SHP77 treated with DMSO at 0.1 percent for 48 hours (cell line): ENCODE data around the gene NAA30.
"Not testable (repeated sequence)": the region's sequence is repeated elsewhere in the genome, so short reads cannot be mapped to it uniquely, and the experiment has no call there.

ENCODE experiments used
- DNase-seq: peaks from one replicate; lab custom pipeline; 2025; lab: John Stamatoyannopoulos, UW

Gene NAA30

DNA sequence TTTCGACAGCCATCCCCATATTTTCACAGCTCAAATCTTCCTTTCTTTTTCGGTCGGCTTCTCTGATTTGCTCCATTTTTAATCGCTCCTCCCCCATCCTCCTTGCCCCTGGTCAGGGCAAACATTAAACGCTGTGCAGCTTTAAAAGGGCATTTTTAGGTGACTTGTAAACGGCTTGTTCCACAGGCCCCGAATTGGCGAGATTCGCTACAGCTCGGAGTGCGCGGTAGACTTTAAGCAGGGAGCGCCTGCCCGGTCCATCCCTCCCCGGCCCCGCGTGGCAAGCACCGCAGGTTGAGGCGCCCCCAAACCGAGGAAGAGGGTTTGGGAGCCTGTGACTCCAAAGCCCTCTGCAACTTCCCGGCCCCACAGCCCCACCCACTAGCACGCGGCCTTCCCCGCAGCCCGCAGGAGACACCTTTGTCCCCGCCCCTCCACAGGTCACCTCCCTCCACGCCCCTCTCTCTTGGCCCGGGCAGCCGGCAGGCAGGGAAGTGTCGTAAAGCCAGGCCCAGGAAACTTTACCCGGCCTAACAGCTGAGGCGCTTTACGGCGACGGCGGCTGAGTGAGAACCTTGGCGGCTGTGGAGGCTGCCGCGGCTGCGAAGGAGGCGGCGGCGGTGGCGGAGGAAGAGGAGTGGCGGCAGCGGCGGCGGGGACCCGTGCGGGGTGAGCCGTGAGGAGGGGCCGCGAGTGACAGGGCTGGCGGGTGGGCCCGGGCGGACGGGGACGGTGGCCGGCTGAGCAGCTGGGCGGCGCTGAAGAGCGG is at the start of gene NAA30:
Gene NAA30 (plus strand): TSS at position 550 of the 769 bp plus-strand sequence. CDS start 372 bp downstream, outside the sequence.
- DNase-seq = peak; percentile 83

- DNase-seq = not testable (repeated sequence)
Observed at GRCh38 chr14:57343545-57344297, 46.7 kb upstream of the NAA30 start.

DNA sequence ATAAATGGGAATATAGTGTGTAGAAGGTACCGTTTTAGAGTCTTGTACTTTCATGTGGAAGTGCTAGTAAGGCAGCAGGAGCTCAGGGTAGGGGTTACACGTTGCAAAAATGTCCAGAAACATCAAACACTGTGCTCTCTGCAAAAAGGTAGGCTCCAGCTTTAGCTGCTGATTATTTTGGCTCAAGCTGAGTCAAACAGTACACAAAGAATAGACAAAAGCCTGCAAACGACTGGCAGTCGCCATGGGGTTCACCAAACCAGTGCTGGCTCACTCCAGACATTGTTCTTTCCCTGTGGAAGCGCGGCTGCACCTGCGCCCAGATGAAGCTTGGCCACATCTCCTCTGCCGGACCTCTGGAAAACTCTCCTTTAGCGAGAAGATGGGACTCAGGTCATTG is 45.3 kb upstream of the NAA30 start:
- no peak for DNase-seq

- peak; percentile 63 for DNase-seq
Observed at GRCh38 chr14:57346741-57347140, 43.6 kb upstream of the NAA30 start.

DNA sequence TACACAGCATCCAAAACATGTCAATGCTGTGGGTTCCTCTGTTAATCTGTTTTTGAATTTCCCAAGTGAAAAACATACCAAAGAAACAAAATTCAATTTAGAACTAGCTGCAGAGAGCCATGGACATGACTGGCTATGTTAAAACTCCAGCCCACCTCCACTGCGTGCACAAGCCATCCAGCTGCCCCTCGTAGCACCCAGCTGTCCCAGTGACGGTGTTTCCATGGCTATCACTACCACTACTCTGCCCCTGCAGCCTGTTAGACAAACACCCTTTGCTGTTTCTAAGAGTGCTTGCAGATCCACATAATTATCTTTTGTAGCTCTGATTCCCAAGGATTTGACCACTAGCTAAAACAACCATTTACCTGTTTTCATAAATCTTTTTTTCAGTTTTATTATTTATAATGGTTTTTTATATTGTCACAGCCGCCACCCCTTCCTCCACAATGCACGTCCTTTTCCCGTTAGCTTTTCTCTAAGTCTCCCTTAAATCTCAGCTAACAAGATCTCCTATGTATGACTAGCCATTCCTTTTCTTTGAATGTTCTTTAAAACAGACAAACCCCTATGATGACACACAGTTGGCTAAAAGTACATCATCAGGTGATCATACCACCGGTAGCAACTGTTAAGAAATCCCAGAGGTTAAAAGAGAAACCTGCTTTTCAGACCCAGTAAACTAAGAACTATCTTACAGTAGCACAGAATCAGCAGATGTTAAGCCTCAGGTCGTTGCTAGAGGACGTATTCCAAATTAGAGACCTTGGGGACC is 37.8 kb upstream of the NAA30 start:
- peak; percentile 66 for DNase-seq

- DNase-seq = no peak
Observed at GRCh38 chr14:57355081-57355800, 35.1 kb upstream of the NAA30 start.

GRCh38 chr14:57362361-57362760 is 28.0 kb upstream of the NAA30 start:
- DNase-seq = no peak

DNA sequence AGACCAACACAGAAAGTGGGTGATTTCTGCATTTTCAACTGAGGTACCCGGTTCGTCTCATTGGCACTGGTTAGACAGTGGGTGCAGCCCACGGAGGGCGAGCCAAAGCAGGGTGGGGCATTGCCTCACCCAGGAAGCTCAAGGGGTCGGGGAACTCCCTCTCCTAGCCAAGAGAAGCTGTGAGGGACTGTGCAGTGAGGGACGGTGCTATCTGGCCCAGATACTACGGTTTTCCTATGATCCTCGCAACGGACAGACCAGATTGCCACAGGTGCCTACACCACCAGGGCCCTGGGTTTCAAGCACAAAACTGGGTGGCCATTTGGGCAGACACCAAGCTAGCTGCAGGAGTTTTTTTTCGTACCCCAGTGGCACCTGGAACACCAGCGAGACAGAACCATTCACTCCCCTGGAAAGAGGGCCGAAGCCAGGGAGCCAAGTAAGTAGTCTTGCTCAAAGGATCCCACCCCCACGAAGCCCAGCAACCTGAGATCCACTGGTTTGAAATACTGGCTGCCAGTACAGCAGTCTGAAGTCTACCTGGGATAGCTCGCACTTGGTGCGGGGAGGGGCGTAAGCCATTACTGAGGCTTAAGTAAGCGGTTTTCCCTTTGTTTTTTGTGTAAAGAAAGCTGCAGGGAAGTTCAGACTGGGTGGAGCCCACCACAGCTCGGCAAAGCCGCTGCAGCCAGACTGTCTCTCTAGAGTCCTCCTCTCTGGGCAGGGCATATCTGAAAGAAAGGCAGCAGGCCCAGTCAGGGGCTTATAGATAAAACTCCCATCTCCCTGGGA is 25.5 kb upstream of the NAA30 start:
- no peak for DNase-seq

DNA sequence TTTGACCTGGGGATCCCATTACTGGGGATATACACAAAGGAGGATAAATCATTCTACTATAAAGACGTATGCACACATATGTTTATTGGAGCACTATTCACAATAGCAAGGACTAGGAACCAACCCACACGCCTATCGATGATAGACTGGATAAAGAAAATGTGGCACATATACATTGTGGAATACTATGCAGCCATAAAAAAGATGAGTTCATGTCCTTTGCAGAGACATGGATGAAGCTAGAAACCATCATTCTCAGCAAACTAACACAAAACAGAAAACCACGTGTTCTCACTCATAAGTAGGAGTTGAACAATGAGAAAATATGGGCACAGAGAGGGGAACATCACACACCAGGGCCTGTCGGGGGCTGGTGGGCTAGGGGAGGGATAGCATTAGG is 20.2 kb upstream of the NAA30 start:
- not testable (repeated sequence) for DNase-seq

DNA sequence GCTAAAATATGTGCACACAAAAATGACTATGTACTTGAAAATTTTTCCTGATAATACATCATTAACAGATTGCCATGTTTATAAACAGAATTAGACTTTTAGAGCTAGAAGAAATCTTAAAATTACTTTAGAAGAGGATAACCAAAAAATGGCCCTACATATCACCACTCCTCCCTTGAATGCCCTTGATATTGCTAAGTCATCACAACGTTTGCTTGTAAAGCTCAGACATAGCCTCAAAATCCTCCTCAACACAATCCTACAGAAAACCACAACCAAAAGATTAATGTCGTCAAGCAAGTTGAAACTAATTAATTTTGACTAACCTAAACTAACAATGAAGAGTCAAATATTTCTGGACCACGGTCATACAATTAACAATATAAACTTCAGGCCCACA is 19.4 kb upstream of the NAA30 start:
- DNase-seq = no peak

- no peak for DNase-seq
Observed at GRCh38 chr14:57375156-57375555, 15.2 kb upstream of the NAA30 start.

DNA sequence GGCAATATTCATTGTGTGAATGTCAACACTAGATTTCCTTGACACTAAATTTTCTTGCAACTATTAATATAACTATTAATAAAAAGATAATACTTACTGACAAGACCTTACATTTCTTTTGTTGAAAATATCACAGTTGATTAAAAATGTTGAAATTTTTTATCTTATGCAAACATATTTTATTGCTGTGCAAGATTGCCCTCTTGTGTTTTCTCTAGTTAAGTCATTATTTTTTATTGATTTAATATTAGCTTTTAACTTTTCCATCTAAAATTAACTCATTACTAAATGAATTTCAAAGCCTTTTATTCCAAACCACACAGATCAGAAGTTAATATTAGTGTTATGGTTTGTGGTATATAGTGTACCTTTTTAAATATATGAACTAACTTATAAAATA is 11.7 kb upstream of the NAA30 start:
- no peak for DNase-seq

GRCh38 chr14:57380935-57381334 is 9.5 kb upstream of the NAA30 start:
- no peak for DNase-seq

GRCh38 chr14:57382283-57382682 is 8.1 kb upstream of the NAA30 start:
- no peak for DNase-seq

GRCh38 chr14:57383125-57383745 is 7.2 kb upstream of the NAA30 start:
- DNase-seq = no peak

- no peak for DNase-seq
Observed at GRCh38 chr14:57388067-57388466, 2.3 kb upstream of the NAA30 start.

GRCh38 chr14:57389646-57390036 is 745 bp upstream of the NAA30 start:
- DNase-seq = no peak

DNA sequence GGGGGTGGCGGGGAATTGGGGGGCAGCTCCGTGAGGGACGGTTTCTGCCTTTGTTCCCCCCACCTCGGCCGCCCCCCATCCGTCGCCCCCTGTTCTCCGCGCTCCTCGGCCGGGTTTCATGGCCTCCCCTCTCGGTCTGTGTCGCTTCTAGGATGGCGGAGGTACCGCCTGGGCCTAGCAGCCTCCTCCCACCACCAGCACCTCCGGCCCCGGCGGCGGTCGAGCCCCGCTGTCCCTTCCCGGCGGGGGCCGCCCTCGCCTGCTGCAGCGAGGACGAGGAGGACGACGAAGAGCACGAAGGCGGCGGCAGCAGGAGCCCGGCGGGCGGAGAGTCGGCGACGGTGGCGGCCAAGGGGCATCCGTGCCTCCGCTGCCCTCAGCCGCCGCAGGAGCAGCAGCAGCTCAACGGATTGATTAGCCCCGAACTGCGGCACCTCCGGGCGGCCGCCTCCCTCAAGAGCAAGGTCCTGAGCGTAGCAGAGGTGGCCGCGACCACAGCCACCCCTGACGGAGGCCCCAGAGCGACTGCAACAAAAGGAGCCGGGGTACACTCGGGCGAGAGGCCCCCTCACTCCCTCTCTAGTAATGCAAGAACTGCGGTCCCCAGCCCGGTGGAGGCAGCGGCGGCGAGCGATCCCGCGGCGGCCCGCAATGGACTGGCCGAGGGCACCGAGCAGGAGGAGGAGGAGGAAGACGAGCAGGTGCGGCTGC is 575 bp downstream of the NAA30 start:
- no peak for DNase-seq

- no peak for DNase-seq
Observed at GRCh38 chr14:57391517-57392195, 1.3 kb downstream of the NAA30 start.
